HepG2 (cell line): ENCODE data around the gene CARMIL1. TPM values are rescaled to one million over a fixed set of nuclear protein-coding genes. Genes with fewer than 3 reads are reported as not detected.

ENCODE experiments used
- ELF3 ChIP-seq: IDR thresholded peaks from 2 replicates; pipeline ENCODE4 v1.6.1; 2016; ENCODE audit warnings: missing genetic modification reagents, missing compliant biosample characterization
- FOXA3 ChIP-seq: IDR thresholded peaks from 2 replicates; pipeline ENCODE4 v1.6.1; 2016; ENCODE audit warnings: missing genetic modification reagents, missing compliant biosample characterization
- HNRNPUL1 ChIP-seq: fragments of 200-400 bp; formaldehyde crosslinking; IDR thresholded peaks from 2 replicates; pipeline ENCODE4 v1.6.1; 2017; ENCODE audit warnings: low read depth, mild to moderate bottlenecking, low read length, moderate library complexity
- NFYB ChIP-seq: sonication (generic); formaldehyde crosslinking; IDR thresholded peaks from 2 replicates; pipeline ENCODE4 v1.4.0; 2020; ENCODE audit warnings: missing genetic modification reagents
- SAP130 ChIP-seq: IDR thresholded peaks from 2 replicates; pipeline ENCODE4 v1.6.1; 2016; ENCODE audit warnings: low read depth
- SIX1 ChIP-seq: sonication (generic); formaldehyde crosslinking; IDR thresholded peaks from 2 replicates; pipeline ENCODE4 v1.4.0; 2020; ENCODE audit warnings: missing genetic modification reagents, borderline replicate concordance
- TRIM24 ChIP-seq: sonication (generic); formaldehyde crosslinking; IDR thresholded peaks from 2 replicates; pipeline ENCODE4 v1.8.0; 2022; ENCODE audit warnings: mild to moderate bottlenecking, missing genetic modification reagents
- ZFAT ChIP-seq: sonication (generic); formaldehyde crosslinking; conservative IDR thresholded peaks from 2 replicates; pipeline ENCODE4 v1.8.1; 2023; ENCODE audit warnings: missing genetic modification reagents, inconsistent platforms
- ZNF292 ChIP-seq: sonication (generic); formaldehyde crosslinking; IDR thresholded peaks from 2 replicates; pipeline ENCODE4 v1.8.1; 2022; ENCODE audit warnings: mild to moderate bottlenecking, low read depth, missing genetic modification reagents, borderline replicate concordance
- ZNF30 ChIP-seq: sonication (generic); formaldehyde crosslinking; IDR thresholded peaks from 2 replicates; pipeline ENCODE4 v1.5.0; 2020; ENCODE audit warnings: mild to moderate bottlenecking, missing genetic modification reagents
- ZNF333 ChIP-seq: sonication (generic); formaldehyde crosslinking; IDR thresholded peaks from 2 replicates; pipeline ENCODE4 v1.4.0; 2020; ENCODE audit warnings: mild to moderate bottlenecking, missing genetic modification reagents, borderline replicate concordance
- ZNF761 ChIP-seq: sonication (generic); formaldehyde crosslinking; conservative IDR thresholded peaks from 2 replicates; pipeline ENCODE4 v1.4.0; 2020; ENCODE audit warnings: mild to moderate bottlenecking, missing genetic modification reagents
- ZNF781 ChIP-seq: sonication (generic); formaldehyde crosslinking; IDR thresholded peaks from 2 replicates; pipeline ENCODE4 v1.5.1; 2020; ENCODE audit warnings: borderline replicate concordance, mild to moderate bottlenecking, missing genetic modification reagents; ENCODE audit errors: not compliant biosample characterization
- ZSCAN22 ChIP-seq: sonication (generic); formaldehyde crosslinking; IDR thresholded peaks from 2 replicates; pipeline ENCODE4 v1.4.0; 2020; ENCODE audit warnings: mild to moderate bottlenecking, missing genetic modification reagents
- polyA plus RNA-seq, 8 experiments: library from polyadenylated mRNA; depleted of rRNA in 3 of 8; stranded (reverse) in 7 of 8; unstranded in 1 of 8; fragments of >200 nt; fragmentation: Illumina TruSeq in 4 of 8; extraction: Trizol in 4 of 8; gene quantifications; 2 replicates each; pipeline versions ENCODE4 v1.2.1 to v1.2.3, GENCODE V29; 2011 to 2016; ENCODE audit warnings: low read depth in 4 of 8, missing spikeins in 1 of 8, mixed read lengths in 1 of 8; ENCODE audit not compliant: insufficient read depth in 1 of 8
- total RNA-seq, 5 experiments: library from RNA; depleted of rRNA; stranded (reverse); fragments of >200 nt; fragmentation: Illumina TruSeq; extraction: Trizol; gene quantifications; 2 replicates each; pipeline ENCODE4 v1.2.3, GENCODE V29; 2016; ENCODE audit warnings: low read depth in 1 of 5
- TF ChIP-seq, protein P1 (sequence below): sonication (generic); formaldehyde crosslinking; IDR thresholded peaks from 2 replicates; pipeline ENCODE4 v1.8.1; 2023; ENCODE audit warnings: mild to moderate bottlenecking, missing genetic modification reagents
- TF ChIP-seq, protein P2 (sequence below): sonication (generic); formaldehyde crosslinking; IDR thresholded peaks from 2 replicates; pipeline ENCODE4 v1.8.0; 2022; ENCODE audit warnings: missing genetic modification reagents, mild to moderate bottlenecking, moderate library complexity, borderline replicate concordance
- TF ChIP-seq, protein P3 (sequence below): sonication (generic); formaldehyde crosslinking; IDR thresholded peaks from 2 replicates; pipeline ENCODE4 v1.9.0; 2021; ENCODE audit warnings: missing genetic modification reagents, borderline replicate concordance
- TF ChIP-seq, protein P4 (sequence below): sonication (generic); formaldehyde crosslinking; conservative IDR thresholded peaks from 2 replicates; pipeline ENCODE4 v1.4.0; 2020; ENCODE audit warnings: missing genetic modification reagents
- TF ChIP-seq, protein P5 (sequence below): sonication (generic); formaldehyde crosslinking; IDR thresholded peaks from 2 replicates; pipeline ENCODE4 v1.5.0; 2020; ENCODE audit warnings: mild to moderate bottlenecking, missing genetic modification reagents, moderate library complexity

Gene CARMIL1
- total and polyA plus RNA-seq, 2 of the 13 experiments (the other 11 are each of a cell fraction or from before 2014, with no cell fraction given), result 1.8 to 2.6 TPM

DNA sequence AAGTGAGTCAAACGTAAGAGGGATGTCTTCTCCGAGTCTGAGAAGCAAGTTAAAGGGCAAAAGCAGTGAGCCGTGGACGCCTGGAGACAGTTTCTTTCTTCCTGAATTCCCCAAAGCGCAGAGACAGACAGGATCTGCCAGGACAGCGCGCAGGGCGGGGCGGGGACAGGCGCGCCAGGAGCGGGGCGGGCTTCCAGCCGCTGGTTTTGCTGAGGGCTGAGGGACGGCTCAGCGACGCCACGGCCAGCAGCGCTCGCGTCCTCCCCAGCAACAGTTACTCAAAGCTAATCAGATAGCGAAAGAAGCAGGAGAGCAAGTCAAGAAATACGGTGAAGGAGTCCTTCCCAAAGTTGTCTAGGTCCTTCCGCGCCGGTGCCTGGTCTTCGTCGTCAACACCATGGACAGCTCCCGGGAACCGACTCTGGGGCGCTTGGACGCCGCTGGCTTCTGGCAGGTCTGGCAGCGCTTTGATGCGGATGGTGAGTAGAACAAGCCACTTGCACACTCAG, 372.9 kb downstream of the CARMIL1 start, which contains the start of gene SCGN (continued):
- TF ChIP-seq, protein P1, sequence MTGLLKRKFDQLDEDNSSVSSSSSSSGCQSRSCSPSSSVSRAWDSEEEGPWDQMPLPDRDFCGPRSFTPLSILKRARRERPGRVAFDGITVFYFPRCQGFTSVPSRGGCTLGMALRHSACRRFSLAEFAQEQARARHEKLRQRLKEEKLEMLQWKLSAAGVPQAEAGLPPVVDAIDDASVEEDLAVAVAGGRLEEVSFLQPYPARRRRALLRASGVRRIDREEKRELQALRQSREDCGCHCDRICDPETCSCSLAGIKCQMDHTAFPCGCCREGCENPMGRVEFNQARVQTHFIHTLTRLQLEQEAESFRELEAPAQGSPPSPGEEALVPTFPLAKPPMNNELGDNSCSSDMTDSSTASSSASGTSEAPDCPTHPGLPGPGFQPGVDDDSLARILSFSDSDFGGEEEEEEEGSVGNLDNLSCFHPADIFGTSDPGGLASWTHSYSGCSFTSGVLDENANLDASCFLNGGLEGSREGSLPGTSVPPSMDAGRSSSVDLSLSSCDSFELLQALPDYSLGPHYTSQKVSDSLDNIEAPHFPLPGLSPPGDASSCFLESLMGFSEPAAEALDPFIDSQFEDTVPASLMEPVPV (CRISPR knock-in tag), result peak; percentile 95
- TF ChIP-seq NFYB (CRISPR knock-in tag) (peak; percentile 45), ZNF333 (CRISPR knock-in tag) (0 out of 2 replicates have a peak, but pooled peaks have one; percentile 80), FOXA3 (CRISPR knock-in tag) (peak; percentile 65), ZNF292 (CRISPR knock-in tag) (peak; percentile 72; the same call in 1 of the 2 replicates), ZNF761 (CRISPR knock-in tag) (peak; percentile 94), SIX1 (CRISPR knock-in tag) (peak; percentile 63; the same call in 1 of the 2 replicates), ZFAT (peak; percentile 93), HNRNPUL1 (no peak), ZSCAN22 (CRISPR knock-in tag) (peak; percentile 60; the same call in 1 of the 2 replicates), TRIM24 (CRISPR knock-in tag) (no peak), ZNF781 (CRISPR knock-in tag) (peak; percentile 99), SAP130 (CRISPR knock-in tag) (peak; percentile 91), ZNF30 (CRISPR knock-in tag) (peak; percentile 91), ELF3 (peak; percentile 88)
- TF ChIP-seq, protein P2, sequence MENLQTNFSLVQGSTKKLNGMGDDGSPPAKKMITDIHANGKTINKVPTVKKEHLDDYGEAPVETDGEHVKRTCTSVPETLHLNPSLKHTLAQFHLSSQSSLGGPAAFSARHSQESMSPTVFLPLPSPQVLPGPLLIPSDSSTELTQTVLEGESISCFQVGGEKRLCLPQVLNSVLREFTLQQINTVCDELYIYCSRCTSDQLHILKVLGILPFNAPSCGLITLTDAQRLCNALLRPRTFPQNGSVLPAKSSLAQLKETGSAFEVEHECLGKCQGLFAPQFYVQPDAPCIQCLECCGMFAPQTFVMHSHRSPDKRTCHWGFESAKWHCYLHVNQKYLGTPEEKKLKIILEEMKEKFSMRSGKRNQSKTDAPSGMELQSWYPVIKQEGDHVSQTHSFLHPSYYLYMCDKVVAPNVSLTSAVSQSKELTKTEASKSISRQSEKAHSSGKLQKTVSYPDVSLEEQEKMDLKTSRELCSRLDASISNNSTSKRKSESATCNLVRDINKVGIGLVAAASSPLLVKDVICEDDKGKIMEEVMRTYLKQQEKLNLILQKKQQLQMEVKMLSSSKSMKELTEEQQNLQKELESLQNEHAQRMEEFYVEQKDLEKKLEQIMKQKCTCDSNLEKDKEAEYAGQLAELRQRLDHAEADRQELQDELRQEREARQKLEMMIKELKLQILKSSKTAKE (CRISPR knock-in tag), result peak; percentile 20; the same call in 1 of the 2 replicates
- TF ChIP-seq, protein P3, sequence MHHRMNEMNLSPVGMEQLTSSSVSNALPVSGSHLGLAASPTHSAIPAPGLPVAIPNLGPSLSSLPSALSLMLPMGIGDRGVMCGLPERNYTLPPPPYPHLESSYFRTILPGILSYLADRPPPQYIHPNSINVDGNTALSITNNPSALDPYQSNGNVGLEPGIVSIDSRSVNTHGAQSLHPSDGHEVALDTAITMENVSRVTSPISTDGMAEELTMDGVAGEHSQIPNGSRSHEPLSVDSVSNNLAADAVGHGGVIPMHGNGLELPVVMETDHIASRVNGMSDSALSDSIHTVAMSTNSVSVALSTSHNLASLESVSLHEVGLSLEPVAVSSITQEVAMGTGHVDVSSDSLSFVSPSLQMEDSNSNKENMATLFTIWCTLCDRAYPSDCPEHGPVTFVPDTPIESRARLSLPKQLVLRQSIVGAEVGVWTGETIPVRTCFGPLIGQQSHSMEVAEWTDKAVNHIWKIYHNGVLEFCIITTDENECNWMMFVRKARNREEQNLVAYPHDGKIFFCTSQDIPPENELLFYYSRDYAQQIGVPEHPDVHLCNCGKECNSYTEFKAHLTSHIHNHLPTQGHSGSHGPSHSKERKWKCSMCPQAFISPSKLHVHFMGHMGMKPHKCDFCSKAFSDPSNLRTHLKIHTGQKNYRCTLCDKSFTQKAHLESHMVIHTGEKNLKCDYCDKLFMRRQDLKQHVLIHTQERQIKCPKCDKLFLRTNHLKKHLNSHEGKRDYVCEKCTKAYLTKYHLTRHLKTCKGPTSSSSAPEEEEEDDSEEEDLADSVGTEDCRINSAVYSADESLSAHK (CRISPR knock-in tag), result 0 out of 2 replicates have a peak, but pooled peaks have one; percentile 87
- TF ChIP-seq, protein P4, sequence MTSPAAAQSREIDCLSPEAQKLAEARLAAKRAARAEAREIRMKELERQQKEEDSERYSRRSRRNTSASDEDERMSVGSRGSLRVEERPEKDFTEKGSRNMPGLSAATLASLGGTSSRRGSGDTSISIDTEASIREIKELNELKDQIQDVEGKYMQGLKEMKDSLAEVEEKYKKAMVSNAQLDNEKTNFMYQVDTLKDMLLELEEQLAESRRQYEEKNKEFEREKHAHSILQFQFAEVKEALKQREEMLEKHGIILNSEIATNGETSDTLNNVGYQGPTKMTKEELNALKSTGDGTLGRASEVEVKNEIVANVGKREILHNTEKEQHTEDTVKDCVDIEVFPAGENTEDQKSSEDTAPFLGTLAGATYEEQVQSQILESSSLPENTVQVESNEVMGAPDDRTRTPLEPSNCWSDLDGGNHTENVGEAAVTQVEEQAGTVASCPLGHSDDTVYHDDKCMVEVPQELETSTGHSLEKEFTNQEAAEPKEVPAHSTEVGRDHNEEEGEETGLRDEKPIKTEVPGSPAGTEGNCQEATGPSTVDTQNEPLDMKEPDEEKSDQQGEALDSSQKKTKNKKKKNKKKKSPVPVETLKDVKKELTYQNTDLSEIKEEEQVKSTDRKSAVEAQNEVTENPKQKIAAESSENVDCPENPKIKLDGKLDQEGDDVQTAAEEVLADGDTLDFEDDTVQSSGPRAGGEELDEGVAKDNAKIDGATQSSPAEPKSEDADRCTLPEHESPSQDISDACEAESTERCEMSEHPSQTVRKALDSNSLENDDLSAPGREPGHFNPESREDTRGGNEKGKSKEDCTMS (CRISPR knock-in tag), result peak; percentile 92; the same call in 1 of the 2 replicates
- TF ChIP-seq, protein P5, sequence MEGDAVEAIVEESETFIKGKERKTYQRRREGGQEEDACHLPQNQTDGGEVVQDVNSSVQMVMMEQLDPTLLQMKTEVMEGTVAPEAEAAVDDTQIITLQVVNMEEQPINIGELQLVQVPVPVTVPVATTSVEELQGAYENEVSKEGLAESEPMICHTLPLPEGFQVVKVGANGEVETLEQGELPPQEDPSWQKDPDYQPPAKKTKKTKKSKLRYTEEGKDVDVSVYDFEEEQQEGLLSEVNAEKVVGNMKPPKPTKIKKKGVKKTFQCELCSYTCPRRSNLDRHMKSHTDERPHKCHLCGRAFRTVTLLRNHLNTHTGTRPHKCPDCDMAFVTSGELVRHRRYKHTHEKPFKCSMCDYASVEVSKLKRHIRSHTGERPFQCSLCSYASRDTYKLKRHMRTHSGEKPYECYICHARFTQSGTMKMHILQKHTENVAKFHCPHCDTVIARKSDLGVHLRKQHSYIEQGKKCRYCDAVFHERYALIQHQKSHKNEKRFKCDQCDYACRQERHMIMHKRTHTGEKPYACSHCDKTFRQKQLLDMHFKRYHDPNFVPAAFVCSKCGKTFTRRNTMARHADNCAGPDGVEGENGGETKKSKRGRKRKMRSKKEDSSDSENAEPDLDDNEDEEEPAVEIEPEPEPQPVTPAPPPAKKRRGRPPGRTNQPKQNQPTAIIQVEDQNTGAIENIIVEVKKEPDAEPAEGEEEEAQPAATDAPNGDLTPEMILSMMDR (CRISPR knock-in tag), result 0 out of 2 replicates have a peak, but pooled peaks have one; percentile 17
